HG03565 (cell line): ENCODE measurements around the gene SETMAR.
"Not testable (repeated sequence)": the region's sequence is repeated elsewhere in the genome, so short reads cannot be mapped to it uniquely, and the experiment has no call there.

Experiments used
- ATAC-seq: cut with Tn5 transposase; IDR thresholded peaks from one replicate; pipeline ENCODE4 v1.9.1; 2021; ENCODE audit warnings: mild to moderate bottlenecking, moderate library complexity; ENCODE audit not compliant: unreplicated experiment

Gene SETMAR

DNA sequence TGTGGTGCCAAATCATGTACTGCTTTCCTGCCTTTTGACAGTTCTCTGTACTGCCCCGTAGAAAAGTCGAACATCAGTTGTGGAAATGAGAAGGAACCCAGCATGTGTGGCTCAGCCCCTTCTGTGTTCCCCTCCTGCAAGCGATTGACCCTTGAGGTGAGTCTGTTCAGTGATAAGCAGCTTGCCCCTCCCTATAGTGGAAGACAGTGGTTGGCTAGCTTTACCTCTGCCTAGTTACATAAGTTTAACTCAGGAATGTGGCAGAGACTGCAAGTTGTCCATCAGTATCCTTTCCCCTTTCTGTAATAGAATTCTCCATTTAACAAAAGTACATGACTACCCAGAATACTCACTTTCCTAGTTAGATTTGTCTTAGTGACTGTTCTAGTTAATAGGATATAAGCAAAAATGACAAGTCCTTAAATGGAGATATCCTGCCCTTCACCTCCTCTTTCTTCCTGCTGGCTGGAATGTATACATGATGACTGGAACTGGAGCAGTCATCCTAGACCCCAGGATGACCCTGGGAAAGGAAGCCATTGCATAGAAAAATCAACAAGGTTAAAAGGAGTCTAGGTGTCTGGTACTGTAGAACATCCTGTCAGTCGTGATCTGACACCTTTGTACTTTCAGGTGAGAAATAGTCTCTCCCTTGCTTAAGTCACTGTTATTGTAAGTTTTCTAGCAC, 10.6 kb downstream of the SETMAR start:
- no peak for ATAC-seq

DNA sequence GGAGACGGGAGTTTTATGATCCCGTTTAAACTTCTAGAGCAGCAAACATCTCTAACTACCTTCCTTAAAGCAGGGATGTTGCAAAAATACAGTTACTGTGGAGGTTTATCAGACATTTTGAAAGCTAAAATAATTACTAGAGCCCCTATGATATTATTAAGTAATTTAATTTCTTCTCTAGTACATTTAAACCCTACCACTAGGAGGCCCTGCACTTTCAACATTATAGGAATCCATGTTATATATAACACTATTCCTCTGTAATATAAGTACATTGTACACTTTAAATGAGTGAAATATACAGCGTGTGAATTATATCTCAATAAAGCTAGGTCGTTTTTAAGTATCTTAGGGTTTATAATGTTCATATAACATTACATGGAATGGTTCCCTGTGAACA, 11.5 kb downstream of the SETMAR start:
- no peak for ATAC-seq

GRCh38 chr3:4320096-4320911, 17.1 kb downstream of the SETMAR start:
- no peak for ATAC-seq

GRCh38 chr3:4321732-4322131, 18.6 kb downstream of the SETMAR start:
- no peak for ATAC-seq

- no peak for ATAC-seq
These were observed 19.5 kb downstream of the SETMAR start for GRCh38 chr3:4322635-4323034.

- ATAC-seq: no peak
These were observed 20.3 kb downstream of the SETMAR start for GRCh38 chr3:4323246-4324027.

GRCh38 chr3:4326868-4327267, 23.7 kb downstream of the SETMAR start:
- no peak for ATAC-seq

DNA sequence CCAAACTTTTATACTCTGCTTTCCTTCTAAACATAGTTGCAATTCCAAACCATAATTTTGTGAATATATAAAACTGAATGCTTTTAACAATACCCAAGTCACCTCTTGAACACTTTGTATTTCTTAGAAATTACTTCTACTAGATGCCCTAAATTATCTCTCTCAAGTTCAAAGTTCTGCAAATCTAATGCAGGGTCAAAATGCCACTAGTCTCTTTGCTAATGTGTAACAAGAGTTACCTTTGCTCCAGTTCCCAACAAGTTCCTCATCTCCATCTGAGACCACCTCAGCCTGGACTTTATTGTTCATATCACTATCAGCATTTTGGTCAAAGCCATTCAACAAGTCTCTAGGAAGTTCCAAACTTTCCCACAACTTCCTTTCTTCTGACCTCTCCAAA, 26.6 kb downstream of the SETMAR start:
- not testable (repeated sequence) for ATAC-seq

DNA sequence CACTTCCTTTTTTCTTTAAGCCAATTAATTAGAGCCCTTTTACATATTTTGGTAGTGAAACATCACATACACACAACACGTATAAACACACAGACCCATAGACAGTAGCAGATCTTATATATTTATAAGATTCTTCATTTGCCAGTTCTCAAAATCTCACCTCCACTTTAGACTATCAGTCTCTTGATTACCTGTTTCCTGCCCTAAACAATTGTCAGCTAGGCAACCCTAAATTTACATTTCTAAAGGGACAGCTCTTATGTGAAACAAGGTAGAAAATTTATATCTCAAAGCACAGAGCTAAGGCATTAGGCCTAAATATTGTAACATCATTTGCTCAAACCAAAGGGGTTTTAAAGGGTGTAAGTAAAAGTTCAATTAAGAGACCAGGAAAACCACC, 28.9 kb downstream of the SETMAR start:
- ATAC-seq: no peak

GRCh38 chr3:4332574-4332973, 29.4 kb downstream of the SETMAR start:
- no peak for ATAC-seq

DNA sequence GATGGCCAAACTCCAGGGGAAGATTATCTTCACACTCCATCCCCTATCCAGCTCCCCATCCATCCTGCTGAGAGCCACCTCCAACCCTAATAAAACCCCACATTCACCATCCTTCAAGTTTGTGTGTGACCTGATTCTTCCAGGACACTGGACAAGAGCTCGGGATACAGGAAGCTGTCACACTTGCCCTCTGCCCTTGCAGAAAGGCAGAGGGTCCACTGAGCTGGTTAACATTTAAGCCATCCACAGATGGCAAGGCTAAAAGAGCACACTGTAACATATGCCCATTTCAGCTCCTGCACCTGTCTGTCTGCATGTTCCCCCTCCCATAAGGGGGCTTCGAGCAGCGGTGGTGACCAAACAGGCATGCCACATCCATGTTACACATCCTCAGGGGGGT, 29.8 kb downstream of the SETMAR start:
- no peak for ATAC-seq

DNA sequence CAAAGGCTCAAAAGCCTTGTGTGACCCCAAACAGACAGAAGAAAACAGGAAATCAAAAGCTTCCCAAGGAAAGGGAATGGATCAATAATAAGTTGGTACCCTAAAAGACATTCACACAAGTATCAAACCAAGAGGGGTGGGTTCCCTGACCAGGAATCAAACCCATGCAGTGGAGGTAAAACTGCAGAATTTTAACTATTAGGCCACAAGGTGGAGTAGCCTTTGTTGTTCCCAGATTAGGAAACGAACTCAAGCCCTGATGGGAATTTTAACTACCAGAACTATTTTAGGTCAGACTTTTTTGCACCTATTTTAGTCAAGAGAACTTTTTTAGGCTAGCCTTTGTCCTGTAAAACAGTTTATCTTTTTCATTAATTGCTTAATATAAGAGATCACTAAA, 31.4 kb downstream of the SETMAR start:
- no peak for ATAC-seq

DNA sequence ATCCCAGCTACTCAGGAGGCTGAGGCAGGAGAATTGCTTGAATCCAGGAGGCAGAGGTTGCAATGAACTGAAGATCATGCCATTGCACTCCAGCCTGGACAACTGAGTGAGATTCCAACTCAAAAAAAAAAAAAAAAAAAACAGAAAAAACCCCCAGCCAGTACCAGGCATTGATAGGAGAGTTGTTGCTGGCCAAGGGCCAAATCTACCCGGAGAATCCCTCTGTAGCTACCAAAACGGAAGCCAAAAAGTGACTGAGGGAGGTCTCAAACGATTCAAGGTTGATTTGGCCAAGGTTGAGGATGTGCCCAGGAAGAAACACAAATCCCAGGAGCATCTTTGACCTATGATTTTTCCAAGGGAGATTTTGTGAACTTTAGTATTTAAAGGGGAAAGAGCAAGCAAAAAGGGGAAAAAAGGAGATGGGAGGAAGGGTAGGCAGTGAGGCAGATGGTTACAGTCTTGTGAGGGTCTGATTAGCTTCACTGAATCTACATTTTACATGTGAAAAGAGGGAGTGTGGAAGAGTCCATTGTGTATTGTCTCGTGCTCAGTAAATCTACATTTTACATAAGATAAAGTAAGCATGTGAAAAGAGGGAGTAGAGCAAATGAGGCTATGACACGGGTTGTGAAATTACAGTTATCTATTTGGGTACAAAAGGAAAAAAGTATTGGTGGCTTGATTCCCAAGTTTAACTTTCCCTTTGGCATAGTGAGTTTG, 32.8 kb downstream of the SETMAR start:
- ATAC-seq: no peak

DNA sequence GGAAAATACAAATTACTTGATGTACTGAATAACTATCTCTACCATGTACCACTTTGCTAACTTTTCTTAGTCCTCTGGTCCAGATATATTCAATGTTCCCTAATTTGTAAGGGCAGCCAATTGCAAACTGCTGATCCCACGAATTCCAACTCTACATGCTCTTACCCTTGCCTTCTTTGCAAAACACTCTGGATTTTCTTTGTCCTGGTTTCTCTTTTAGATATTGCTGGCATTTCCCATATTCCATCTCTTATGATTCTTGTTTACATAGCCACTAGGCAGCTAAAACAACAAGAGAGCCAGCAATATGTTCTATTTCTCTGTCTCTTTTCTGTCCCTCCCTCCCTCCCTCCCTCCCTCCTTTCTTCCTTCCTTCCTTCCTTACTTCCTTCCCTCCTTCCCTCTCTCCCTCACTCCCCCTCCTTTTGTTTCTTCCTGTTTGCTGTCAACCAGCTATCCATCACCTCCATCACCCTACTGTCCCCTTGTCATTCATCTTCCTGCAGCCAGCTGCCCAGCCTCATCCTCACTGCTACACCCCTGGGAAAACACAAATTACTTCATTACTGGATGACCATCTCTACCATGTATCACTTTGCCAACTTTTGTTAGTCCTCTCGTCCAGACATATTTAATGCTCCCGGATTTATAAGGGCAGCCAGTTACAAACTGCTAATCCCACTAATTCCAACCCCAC, 33.8 kb downstream of the SETMAR start:
- ATAC-seq: no peak

DNA sequence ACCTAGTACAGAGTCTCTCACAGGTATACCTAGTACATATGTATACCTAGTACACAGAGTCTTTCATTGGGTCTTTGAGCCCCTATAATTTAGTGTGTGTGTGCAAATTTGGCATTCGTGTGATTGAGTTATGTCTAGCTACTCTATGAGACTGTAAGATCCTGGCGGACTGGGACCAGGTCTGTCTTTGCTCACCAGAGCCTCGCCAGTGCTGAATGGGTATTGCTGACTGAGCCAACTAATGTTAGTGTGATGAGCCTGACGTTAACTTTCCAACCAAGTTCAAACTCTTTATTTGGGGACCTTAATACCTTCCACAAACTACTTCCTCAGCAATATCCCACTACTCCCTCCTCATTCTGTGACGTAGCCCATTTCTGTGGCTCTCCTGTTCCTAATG, 35.6 kb downstream of the SETMAR start:
- no peak for ATAC-seq

- ATAC-seq: no peak
These were observed 36.9 kb downstream of the SETMAR start for GRCh38 chr3:4340077-4340410.

DNA sequence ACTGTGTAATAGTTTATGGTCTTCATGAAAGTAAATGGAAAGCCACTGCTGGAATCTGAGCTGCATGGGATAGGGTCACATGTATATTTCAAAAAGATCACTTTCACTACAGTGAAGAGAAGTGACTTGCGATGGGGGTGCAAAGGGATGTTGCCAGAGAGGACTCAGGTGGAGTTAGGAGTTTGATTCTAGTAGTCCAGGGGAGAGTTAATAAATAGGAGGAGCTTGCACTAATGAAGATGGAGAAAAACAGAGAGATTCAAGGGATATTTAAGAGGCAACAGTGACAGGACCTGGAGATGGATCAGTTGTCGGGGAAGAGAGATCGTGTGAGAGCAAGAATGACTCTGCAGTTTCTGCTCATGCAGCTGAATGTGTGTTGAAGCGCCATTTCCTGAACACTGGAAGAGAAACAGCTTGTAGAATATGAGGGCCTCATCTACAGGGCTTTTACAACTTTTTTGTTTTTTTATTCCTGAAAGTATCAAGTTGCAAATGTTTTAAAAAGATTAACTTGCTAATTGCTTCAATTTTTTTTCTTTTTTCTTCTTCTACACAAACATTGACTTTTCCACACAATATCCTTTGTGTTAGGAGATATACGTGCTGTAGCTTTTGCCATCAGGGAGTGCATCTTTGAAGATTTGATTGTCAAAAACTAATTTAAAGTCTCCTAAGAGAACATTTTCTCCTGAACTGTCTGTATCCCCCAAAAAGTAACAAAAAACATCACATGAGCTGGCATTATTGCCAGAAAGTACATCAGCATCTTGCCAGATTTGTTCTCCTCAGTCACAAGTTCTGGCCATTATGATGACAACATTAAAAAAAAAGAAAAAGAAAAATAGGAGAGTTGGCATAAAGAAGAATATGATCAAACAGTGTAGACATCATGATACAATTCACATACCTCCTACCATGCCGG, 37.5 kb downstream of the SETMAR start:
- ATAC-seq: no peak

DNA sequence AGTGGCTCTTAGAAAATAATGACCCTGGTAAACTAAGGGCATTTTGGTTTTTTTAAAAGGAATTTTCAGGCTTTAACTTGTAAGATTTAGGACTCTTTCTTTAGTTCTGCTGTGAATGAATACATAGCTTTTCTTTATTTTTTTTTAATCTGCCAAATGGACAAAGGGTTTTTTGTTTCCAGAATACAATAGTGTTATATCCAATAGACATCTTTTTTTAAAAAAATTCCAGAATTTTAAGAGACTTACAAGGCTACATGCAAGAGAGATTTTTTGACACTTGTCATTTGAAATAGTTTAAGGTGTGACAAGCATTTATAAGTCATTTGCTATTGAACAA, 38.1 kb downstream of the SETMAR start:
- ATAC-seq: no peak

- no peak for ATAC-seq
These were observed 40.1 kb downstream of the SETMAR start for GRCh38 chr3:4343258-4343657.

- ATAC-seq: peak; percentile 79
These were observed 47.6 kb downstream of the SETMAR start for GRCh38 chr3:4350789-4351163.
